GM23248 (cell line): ENCODE results near the gene CDCA8. TPM values are rescaled to one million over a fixed set of nuclear protein-coding genes. Genes with fewer than 3 reads are reported as not detected.

Source experiments
- DNase-seq: peaks from one replicate; pipeline ENCODE4 v3.0.0-alpha.2; 2015
- H2AFZ ChIP-seq: fragments of 200-600 bp; sonication (generic); 2 replicates; pipeline ENCODE4 v1.6.1; 2016; ENCODE audit warnings: antibody characterized with exemption
- H3F3A ChIP-seq: fragments of 200-600 bp; sonication (generic); 2 replicates; pipeline ENCODE4 v1.6.1; 2016; ENCODE audit warnings: mild to moderate bottlenecking, antibody characterized with exemption, mixed run types; ENCODE audit not compliant: insufficient read depth
- H3K27ac ChIP-seq: fragments of 200-600 bp; sonication (generic); 2 replicates; pipeline ENCODE4 v1.5.1; 2016; ENCODE audit warnings: mild to moderate bottlenecking
- H3K27me3 ChIP-seq: fragments of 200-600 bp; sonication (generic); replicated peaks from 2 replicates; pipeline ENCODE4 v1.6.1; 2016; ENCODE audit warnings: mild to moderate bottlenecking; ENCODE audit not compliant: insufficient read depth
- H3K36me3 ChIP-seq: fragments of 200-600 bp; sonication (generic); 2 replicates; pipeline ENCODE4 v1.6.1; 2016; ENCODE audit warnings: low read depth, mild to moderate bottlenecking
- H3K4me1 ChIP-seq: fragments of 200-600 bp; sonication (generic); 2 replicates; pipeline ENCODE4 v1.6.1; 2016; ENCODE audit warnings: mild to moderate bottlenecking; ENCODE audit not compliant: insufficient read depth
- H3K4me2 ChIP-seq: fragments of 200-600 bp; sonication (generic); one replicate; pipeline ENCODE4 v1.6.1; 2016; ENCODE audit warnings: mild to moderate bottlenecking; ENCODE audit not compliant: unreplicated experiment
- H3K4me3 ChIP-seq: fragments of 200-600 bp; sonication (generic); 2 replicates; pipeline ENCODE4 v1.5.1; 2016; ENCODE audit warnings: mild to moderate bottlenecking
- H3K79me2 ChIP-seq: fragments of 200-600 bp; sonication (generic); 2 replicates; pipeline ENCODE4 v1.6.1; 2016; ENCODE audit warnings: mild to moderate bottlenecking; ENCODE audit not compliant: insufficient read depth
- H3K9ac ChIP-seq: fragments of 200-600 bp; sonication (generic); 2 replicates; pipeline ENCODE4 v1.6.1; 2016; ENCODE audit warnings: mild to moderate bottlenecking
- H3K9me2 ChIP-seq: fragments of 200-600 bp; sonication (generic); 2 replicates; pipeline ENCODE4 v1.6.1; 2016; ENCODE audit warnings: mixed run types, mild to moderate bottlenecking, moderate library complexity; ENCODE audit not compliant: insufficient read depth
- H3K9me3 ChIP-seq: fragments of 200-600 bp; sonication (generic); one replicate; pipeline ENCODE4 v1.6.1; 2017; ENCODE audit warnings: low read depth
- H4K20me1 ChIP-seq: fragments of 200-600 bp; sonication (generic); 2 replicates; pipeline ENCODE4 v1.6.0; 2016; ENCODE audit not compliant: insufficient read depth
- EZH2 ChIP-seq: fragments of 200-600 bp; sonication (generic); IDR thresholded peaks from 2 replicates; pipeline ENCODE4 v1.6.1; 2018; ENCODE audit warnings: antibody characterized with exemption, mild to moderate bottlenecking; ENCODE audit not compliant: insufficient read depth, poor library complexity, severe bottlenecking
- EZH2phosphoT487 ChIP-seq: fragments of 200-600 bp; sonication (generic); IDR thresholded peaks from 2 replicates; pipeline ENCODE4 v1.6.1; 2018; ENCODE audit warnings: antibody characterized with exemption, moderate library complexity, mild to moderate bottlenecking, low read depth; ENCODE audit not compliant: insufficient read depth
- WGBS, 2 experiments: methylation state at CpG; one replicate each; pipeline ENCODE4 v1.1.6; 2015 to 2017; ENCODE audit warnings: low lambda C conversion rate in 2 of 2, low coverage in 1 of 2; ENCODE audit errors: missing lambda C conversion rate in 2 of 2; 5-methylcytosine and 5-hydroxymethylcytosine counted together
- in situ Hi-C: fragments of 300-500 bp; cut with MboI; formaldehyde crosslinking; loops from 2 replicates; pipeline ENCODE4 v1.15.0; 2020
- polyA plus RNA-seq: library from polyadenylated mRNA; unstranded; fragments of >200 nt; fragmentation: Nextera tagmentation; extraction: Ambion mirVana; gene quantifications from 2 replicates; pipeline ENCODE4 v1.2.1, GENCODE V29; 2016
- total RNA-seq: library from RNA; depleted of rRNA; stranded (reverse); fragments of >200 nt; shearing (Covaris generic); gene quantifications from 2 replicates; pipeline ENCODE4 v1.2.3, GENCODE V29; 2014

Gene CDCA8
- total and polyA plus RNA-seq, 2 experiments from 2014 or later: 4.4 to 15.4 TPM

DNA sequence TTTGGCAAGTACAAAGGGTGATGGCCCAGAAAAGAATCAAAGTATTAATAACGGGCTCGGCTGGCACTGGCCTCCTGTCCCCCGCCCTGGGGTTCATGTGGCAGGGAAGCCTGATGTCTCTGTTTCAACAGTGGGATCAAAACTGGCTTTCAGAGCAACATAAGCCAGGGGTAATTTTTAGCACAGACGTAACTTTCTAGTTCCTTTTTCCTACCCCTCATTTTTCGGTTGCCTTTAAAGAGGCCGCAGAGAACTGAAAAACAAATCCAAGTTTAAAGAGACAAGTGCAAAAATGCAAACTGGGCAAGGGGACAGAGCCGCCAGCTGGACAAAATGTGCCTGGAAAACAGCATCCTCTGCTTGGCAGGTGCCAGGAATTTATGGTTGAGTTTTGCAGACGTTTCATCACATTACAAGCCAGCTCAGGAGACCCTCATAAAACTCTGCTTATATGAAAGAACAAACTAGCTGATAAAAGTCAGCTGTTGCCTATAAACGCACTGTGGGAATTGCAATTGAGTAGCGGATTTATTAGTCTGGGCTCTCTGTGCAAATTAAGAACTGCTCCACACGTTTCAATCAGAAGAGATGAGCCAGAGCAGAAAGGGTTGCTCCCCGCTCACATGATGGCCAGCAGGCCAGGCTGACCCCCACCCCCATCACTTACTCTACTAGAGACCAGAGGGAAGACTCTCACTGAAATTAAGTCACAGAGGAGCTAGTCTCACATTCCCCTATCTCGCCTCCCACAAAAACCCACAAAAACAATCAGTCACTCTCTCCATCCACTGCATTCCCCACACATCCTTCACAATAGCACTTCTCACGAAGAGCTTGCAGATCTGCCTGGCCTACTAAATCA lies 15.8 kb upstream of the CDCA8 start:
- Histone ChIP-seq H3K4me3 (no peak overlapping the region), H3F3A (no peaks in the 10 kb centered on the region), H3K4me1 (no peaks in the 10 kb centered on the region), H3K4me2 (no peak overlapping the region), H3K27me3 (peaks cover 11% of the 10 kb centered on the region), H4K20me1 (no peaks in the 10 kb centered on the region), H3K27ac (no peak overlapping the region), H3K79me2 (no peaks in the 10 kb centered on the region), H3K9me3 (no peaks in the 10 kb centered on the region), H3K9me2 (no peaks in the 10 kb centered on the region), H2AFZ (no peak overlapping the region), H3K9ac (no peak overlapping the region), H3K36me3 (peaks cover 7% of the 10 kb centered on the region; the same call in 1 of the 2 replicates)
- in situ Hi-C loops: loop anchor here (10.0 kb wide), 1 partner anchor 222 kb away; no protein-coding TSS in a partner anchor
- TF ChIP-seq EZH2phosphoT487 (no peak), EZH2 (no peak)
- no peak for DNase-seq
- WGBS, 2 experiments: 24 to 25% methylated on average over 14 of the region's 14 CpGs

GRCh38 chr1:37677143-37677439 lies 15.2 kb upstream of the CDCA8 start:
- in situ Hi-C loops: loop anchor here (10.0 kb wide), 1 partner anchor 222 kb away; no protein-coding TSS in a partner anchor
- WGBS, 2 experiments: 85 to 86% methylated on average over 4 of the region's 4 CpGs

DNA sequence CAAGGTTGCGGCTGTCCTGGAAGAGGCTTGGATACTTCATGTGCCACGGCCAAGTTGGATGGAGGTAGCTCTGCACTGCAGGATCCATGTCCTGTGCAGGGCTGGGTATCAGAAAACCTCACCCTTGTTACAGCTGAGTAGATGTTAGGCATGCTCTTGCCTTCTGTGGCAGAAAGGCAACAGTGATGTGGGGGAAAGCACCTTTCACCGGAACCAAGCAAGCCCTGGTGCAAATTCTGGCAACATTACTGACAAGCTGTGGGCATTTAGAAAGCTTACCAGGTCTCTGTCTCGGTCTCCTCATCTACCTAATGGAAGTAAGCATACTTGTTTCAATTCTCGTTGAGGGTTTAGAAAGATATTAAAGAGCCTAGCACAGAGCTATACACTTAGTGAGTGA lies 14.5 kb upstream of the CDCA8 start:
- H3K9ac ChIP-seq: no peak overlapping the region
- in situ Hi-C loops: loop anchor here (10.0 kb wide), 1 partner anchor 223 kb away; no protein-coding TSS in a partner anchor
- 77 to 78% methylated on average over 5 of the region's 5 CpGs for WGBS, 2 experiments

More at GRCh38 chr1:37677143-37677439, 15.2 kb upstream of the CDCA8 start:
- Histone ChIP-seq H3K9me3 (no peaks in the 10 kb centered on the region), H3K79me2 (no peaks in the 10 kb centered on the region), H3K27me3 (peaks cover 5% of the 10 kb centered on the region), H3K9me2 (no peaks in the 10 kb centered on the region), H3K4me3 (no peak overlapping the region), H3F3A (no peaks in the 10 kb centered on the region), H4K20me1 (no peaks in the 10 kb centered on the region), H3K9ac (no peak overlapping the region), H3K36me3 (peaks cover 11% of the 10 kb centered on the region; the same call in 1 of the 2 replicates), H3K4me2 (no peak overlapping the region), H3K4me1 (peaks cover 1% of the 10 kb centered on the region), H2AFZ (no peak overlapping the region), H3K27ac (no peak overlapping the region)
- no peak for DNase-seq
- no peak for TF ChIP-seq EZH2
- TF ChIP-seq EZH2phosphoT487: no peak

GRCh38 chr1:37680933-37681332 lies 11.4 kb upstream of the CDCA8 start:
- 78 to 82% methylated on average over 3 of the region's 3 CpGs for WGBS, 2 experiments
- Histone ChIP-seq H3K4me1 (peaks cover 4% of the 10 kb centered on the region), H3K9me2 (no peaks in the 10 kb centered on the region), H3K79me2 (no peaks in the 10 kb centered on the region), H2AFZ (no peak overlapping the region), H3K9ac (no peak overlapping the region), H3K9me3 (no peaks in the 10 kb centered on the region), H3K36me3 (peaks cover 14% of the 10 kb centered on the region; the same call in 1 of the 2 replicates), H3F3A (peaks cover 10% of the 10 kb centered on the region; the same call in 1 of the 2 replicates), H3K4me3 (no peak overlapping the region), H4K20me1 (no peaks in the 10 kb centered on the region), H3K27ac (no peak overlapping the region), H3K4me2 (no peak overlapping the region), H3K27me3 (no peaks in the 10 kb centered on the region)
- no peak for DNase-seq
- TF ChIP-seq EZH2phosphoT487 (no peak), EZH2 (no peak)
- in situ Hi-C loops: no loop called here

More for the DNA sequence above, 14.5 kb upstream of the CDCA8 start:
- no peaks in the 10 kb centered on the region for H4K20me1 ChIP-seq
- H3K27ac ChIP-seq: no peak overlapping the region
- no peak for TF ChIP-seq EZH2phosphoT487
- no peak overlapping the region for H3K4me3 ChIP-seq
- no peak for DNase-seq
- H3F3A ChIP-seq: peaks cover 2% of the 10 kb centered on the region; the same call in 1 of the 2 replicates
- peaks cover 4% of the 10 kb centered on the region for H3K4me1 ChIP-seq
- H3K36me3 ChIP-seq: peaks cover 11% of the 10 kb centered on the region; the same call in 1 of the 2 replicates
- H3K9me3 ChIP-seq: no peaks in the 10 kb centered on the region
- no peak overlapping the region for H3K4me2 ChIP-seq
- no peaks in the 10 kb centered on the region for H3K79me2 ChIP-seq
- no peaks in the 10 kb centered on the region for H3K9me2 ChIP-seq
- H3K27me3 ChIP-seq: peaks cover 3% of the 10 kb centered on the region; the same call in 1 of the 2 replicates
- no peak overlapping the region for H2AFZ ChIP-seq
